GM21723 (cell line): Measurements from ENCODE around the gene STXBP5.

Experiments
- ATAC-seq: cut with Tn5 transposase; IDR thresholded peaks from one replicate; pipeline ENCODE4 v1.9.1; 2021; ENCODE audit warnings: mild to moderate bottlenecking, moderate library complexity; ENCODE audit not compliant: unreplicated experiment

Gene STXBP5

DNA sequence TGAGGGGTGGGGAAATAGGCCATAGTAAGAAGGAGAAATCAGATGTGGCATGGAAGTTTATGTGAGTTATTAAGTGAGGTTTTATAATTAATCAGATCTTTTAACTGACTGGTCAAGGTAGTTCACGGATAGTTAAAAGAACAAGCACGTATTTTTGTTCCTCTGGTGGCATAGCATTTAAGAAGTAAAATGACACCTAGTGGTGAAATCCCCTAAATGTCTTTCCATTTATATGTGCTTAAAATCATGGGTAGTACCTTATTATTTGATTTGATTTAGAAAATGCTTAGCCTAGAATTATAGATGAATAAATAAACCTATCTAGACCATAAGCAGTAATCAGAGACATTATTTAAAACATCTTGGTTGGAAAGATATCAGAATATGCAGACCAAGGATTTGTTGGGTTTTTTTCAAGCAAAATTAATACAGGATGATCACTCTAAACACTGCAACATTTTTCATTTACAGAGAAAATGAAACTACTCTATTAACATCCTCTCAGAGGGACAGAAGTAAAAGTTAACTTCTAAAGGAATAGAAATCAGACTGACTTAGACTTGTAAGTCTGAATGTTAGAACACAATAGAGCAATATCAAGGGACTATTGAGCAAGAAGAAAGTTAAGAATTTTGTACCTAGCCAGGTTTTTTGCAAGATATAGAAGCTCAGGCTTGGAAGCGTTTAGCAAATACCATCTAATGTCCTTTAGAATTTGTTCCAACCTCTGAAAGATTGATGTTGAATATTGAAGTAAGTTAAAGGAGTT, 81.1 kb downstream of the STXBP5 start:
- peak; percentile 80 for ATAC-seq

DNA sequence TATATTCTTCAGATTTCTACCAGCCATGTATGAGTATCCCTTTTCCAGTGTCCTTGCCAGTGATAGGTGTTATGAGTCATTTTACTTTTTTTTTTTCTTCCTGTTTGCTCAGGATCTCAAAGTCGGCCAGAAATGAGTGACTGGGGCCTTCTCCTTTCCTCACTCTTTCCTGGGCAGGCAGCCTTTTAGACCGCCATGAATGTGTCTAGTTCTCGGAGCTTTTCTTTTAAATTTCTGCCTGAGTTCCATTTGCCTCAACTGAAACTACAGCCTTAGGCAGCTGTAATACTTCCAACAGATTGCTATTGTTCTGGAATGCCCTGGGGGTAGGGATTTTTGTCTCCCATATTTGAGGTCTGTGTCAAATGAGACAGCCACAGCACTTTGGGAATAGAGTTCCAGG, 83.7 kb downstream of the STXBP5 start:
- no peak for ATAC-seq

DNA sequence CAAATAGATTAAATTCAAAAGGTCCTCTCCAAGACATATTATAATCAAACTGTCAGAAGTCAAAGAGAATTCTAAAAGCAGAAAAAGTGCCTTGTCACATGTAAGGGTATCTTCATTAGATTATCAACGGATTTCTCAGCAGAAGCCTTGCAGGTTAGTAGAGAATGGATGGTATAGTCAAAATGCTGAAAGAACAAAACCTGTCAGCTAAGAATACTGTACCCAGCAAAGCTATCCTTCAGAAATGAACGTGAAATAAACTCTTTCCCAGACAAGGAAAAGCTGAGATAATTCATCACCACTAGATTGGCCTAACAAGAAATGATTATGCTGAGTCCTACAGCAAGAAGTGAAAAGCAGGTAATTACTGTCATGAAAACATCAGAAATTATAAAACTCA, 92.9 kb downstream of the STXBP5 start:
- ATAC-seq, result no peak

DNA sequence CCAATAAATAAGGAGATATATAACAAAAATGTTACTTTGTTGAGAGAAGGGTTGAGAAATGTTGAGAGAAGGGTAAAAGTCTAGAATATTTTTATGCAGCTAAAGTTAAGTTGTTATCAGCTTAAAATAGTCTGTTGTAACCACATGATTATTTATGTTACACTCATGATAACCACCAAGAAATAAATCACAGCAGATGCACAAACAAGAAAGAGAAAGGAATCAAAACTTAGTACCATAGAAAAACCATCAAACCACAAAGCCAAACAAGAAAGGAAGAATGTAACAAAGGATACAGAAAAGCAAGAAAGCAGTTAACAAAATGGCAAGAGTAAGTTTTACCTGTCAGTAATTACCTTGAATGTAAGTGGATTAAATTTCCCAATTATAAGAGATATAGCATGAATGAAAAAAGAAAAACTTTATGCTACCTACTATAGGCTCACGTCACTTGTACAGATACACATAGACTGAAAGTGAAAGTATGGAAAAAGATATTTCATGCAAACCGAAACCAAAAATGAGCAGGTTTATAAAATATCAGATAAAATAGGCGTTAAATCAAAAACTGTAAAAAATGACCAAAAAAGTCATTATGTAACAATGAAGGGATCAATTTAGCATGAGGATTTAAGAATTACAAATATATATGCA, 93.6 kb downstream of the STXBP5 start:
- no peak for ATAC-seq

DNA sequence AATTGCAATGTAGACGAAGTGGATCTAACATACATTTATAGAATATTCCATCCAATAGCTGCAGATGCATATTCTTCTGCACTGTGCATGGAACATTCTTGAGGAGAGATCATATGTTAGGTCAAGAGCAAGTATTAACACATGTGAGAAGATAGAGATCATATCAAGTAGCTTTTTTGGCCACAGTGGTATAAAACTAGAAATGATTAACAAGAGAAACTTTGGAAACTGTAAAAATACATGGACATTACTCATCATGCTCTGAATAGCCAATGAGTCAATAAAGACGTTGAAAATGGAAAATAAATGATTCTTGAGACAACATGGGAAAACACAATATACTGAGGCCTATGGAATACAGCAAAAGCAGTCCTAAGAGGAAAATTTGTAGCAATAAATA, 94.2 kb downstream of the STXBP5 start:
- ATAC-seq, result no peak

DNA sequence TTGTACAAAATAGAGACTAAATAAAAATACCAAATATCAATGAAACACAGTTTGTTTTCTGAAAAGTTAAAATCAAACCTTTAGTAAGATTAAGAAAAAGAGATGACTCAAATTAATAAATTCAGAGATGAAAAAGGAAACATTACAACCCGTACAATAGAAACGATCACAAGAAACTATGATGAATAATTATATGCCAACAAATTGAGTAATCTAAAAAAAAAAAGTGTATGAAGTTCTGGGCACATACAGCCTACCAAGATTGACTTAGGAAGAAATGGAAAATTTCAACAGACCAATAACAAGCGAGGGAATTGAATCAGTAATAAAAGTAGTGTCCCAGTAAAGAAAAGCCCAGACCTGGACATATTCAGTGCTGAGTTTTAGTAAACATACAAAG, 94.8 kb downstream of the STXBP5 start:
- ATAC-seq, result no peak

DNA sequence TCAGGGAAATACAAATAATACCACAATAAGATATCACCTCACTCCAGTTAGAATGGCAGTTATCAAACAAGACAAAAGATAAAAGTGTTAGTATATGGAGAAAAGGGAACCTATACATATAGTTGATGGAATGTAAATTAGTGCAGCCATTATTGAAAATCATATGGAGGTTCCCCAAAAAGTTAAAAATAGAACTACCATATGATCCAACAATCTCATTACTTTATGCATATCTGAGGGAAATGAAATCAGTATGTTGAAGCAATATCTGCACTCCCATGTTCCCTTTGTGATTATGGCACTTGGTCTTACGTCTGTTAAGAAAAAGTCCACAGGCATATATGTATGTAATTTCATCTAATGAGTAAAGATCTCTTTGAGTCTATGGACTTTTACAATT, 96.9 kb downstream of the STXBP5 start:
- ATAC-seq, result no peak

DNA sequence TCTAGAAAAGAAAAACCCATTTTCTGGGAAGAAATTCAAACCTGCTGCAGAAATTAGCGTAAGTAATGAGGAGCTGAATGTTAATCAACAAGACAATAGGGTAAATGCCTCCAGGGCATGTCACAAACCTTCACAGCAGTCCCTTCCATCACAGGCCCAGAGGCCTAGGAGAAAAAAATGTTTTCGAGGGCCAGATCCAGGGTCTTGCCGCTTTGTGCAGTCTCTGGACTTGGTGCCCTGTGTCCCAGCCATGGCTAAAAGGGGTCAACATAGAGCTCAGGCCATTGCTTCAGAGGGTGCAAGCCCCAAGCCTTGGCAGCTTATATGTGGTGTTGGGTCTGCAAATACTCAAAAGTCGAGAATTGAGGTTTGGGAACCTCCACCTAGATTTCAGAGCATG, 99.8 kb downstream of the STXBP5 start:
- ATAC-seq, result no peak

DNA sequence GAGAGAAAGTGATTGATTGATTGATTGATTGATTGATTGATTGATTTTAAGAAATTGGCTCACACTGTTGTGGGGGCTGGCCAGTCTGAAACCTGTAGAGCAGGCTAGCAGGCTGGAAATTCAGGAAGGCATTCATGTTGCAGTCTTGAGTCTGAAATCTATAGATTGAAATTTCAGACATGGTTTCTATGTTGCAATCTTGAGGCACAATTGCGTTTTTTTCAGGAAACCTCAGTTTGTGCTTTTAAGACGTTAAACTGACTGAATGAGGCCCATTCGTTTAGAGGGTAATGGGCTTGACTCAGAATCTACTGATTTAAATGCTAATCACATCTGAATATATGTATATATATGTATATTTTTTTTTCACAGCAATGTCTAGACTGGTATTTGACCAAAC, 106.3 kb downstream of the STXBP5 start:
- no peak for ATAC-seq

DNA sequence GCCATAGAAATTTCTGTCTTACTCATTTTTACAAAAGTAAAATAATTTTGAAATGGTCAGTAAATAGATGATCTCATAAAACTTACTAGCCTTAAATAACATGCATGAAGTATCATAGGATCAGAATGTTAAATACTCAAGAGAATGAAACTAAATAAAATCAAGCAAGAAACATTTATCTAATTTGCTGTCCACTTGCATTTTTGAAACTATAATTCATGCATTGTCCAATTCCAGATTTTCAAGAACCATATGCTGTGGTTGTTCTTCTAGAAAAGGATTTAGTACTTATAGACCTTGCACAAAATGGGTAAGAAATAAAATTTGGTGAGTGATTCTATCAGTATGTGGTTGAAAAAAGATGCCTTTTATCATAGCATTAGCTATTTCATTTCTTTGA, 107.0 kb downstream of the STXBP5 start:
- no peak for ATAC-seq

DNA sequence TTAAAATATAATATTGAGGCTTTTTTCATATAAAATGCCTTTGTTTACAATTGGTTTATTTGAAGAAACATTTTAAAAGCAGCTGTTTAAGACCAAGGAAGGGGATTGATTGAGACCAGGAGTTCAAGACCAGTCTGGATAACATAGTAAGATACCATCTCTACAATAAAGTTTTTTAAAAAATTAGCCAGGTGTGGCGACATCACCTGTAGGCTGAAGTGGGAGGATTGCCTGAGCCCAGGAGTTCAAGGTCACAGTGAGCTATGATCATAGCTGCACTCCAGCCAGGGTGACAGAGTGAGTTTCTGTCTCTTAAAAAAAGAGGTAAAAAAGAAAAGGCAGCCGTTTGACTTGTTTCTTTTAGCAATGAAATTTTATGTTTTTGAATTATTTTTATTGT, 117.0 kb downstream of the STXBP5 start:
- no peak for ATAC-seq

DNA sequence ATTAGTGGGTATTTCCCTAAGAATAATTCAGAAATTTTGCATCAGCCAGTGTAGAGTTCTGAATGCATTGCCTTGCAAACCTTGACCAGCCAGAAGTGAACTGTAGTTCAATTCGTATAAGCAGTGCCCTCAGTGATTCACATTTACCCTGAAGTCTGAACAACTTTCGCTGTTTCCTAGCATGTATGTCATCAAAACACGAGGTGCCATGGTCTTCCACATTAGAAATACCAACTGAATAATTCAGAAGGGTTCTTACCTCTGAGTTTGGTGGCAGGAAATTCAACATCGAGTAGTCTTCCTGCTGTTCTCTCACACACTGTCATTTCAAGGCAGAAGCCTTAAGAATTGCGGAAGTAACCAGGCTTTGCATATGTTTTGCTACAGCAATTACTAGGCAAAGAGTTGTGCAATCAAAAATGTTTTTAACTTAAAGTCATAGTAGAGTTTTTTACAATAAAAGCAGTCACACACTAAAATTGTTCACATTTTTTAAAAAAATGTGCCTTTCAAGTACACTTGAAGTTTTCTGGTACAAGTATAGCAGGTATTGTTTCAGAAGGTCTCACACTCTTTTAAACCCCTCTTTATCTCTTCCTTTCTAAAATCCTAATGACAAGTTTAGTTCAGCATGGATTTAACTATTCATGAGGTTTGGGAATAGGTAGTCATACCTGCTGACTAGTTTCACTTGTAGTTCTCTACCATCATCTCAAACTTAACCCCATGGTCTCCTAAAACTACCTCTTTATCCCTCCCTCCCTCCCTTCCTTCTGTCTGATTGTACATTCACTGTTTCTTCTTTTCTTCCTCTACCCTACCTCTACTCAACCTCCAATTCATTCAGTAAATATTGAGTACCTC, 118.3 kb downstream of the STXBP5 start:
- peak; percentile 97 for ATAC-seq

DNA sequence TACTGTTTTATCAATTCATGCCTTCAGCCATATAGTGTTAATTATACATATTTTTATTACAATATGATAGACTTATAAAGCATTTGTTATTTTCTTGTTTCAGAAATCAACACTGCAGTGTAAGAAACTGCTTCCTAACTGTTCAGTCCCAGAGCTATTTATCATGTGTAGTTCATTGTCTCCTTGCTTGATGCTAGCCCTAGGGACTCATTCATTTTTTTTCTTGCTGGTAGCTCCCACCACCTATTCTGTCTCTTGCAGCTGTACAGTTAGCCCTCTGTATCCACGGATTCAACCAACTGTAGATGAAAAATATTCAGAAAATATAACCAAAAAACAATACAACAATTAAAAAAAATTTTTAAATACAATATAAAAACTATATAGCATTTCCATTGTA, 121.3 kb downstream of the STXBP5 start:
- no peak for ATAC-seq

DNA sequence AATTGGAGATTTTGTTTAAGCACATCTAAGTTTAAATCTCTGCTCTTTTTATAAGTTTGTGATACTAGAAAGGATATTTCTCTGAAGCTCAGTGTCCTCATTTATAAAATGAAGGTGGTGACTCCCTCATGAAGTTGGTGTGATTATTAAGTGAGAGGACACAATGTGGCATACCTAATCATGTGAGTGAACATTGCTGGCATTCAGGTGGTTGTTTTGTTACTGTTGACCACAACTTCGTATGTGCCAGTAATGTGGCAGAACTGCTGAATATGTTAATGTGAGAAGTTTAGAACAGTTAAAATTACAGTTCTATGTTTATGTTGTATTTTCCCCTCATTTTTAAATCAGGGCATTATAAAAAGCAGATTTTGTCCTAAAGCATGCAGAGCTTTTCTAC, 127.2 kb downstream of the STXBP5 start:
- ATAC-seq, result no peak

DNA sequence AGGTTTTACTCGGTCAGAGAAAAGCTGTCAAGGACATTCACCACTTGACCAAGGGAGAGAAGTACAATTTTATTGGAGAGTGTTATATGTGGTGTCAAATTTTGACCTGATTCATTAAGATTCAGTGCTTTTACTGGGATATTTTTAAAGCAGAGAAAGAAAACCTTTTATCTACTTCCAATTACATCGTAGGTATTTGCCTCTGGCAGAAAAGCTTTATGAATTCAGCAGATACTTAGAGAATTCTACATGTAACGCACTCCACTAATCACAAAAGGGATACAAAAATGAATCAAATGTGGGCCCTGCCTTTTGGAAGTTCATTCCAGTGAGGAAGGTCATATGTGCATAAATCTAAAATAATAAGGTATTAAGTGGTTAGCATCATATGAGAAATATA, 133.7 kb downstream of the STXBP5 start:
- no peak for ATAC-seq

DNA sequence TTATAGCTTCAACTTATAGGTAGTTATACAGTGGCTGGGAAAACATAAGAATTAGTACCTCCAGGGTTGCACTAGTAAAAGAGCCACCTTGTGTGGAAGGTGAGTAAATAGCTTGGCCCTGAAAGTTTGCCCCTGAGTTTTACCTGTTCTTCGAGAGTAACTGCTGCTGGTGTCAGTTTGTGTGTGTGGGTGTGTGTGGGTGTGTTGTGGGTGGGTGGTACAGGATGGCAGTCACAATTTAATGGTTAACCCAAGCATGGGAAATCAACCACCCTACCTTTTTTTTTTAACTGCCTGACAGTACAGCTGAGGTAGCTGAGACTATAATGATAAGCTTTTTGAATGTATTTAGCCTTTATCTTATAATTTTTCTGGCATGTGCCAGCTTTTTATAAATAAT, 137.3 kb downstream of the STXBP5 start:
- no peak for ATAC-seq

DNA sequence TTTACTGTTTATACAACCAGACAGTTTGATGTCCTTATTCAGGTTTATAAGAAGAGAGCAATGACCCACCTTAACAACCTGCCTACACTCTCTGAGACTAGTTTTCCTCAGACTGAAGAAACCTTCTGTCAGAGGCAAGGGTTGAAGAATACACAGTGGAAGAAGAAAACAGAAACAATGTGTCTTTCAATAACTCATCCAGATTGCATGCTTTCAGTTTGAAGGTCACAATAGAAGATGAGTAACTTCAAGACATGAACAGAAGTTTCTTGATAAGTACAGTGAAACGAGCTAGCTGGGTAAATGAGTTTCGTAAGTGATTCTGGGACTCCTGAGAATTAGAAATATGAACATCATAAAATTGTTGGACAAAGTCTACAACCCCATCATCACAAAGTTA, 141.7 kb downstream of the STXBP5 start:
- ATAC-seq, result no peak

DNA sequence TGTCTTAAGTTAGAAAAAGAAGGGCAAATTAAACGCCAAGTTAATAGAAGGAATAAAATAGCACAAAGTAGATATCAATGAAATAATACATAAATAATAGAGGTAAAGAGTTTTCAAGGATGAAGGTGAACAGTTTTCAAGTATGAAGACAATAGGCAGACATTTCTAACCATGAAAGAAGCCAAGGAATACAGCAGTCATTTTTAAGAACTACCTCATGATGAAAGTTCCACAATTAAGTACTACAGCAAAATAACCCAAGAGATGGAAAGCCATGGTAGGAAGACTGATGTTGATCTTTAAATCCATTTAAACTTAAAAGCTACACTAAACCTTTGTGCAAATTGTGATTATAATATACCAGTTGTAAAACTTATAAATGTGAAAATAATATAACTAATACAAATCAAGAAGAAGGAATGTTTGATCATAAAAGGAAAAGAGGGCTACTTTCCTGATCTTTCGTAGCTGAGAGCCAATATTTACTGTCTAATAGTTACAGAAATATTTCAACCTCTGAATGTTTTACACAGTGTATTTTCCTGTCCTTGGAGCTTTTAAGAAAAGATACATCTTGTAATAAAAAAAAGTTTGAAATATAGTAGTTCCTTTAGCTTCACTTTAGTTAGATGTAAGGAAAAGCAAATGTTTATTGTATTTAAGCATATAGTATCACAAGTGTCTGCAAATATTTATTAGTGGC, 143.1 kb downstream of the STXBP5 start:
- no peak for ATAC-seq

DNA sequence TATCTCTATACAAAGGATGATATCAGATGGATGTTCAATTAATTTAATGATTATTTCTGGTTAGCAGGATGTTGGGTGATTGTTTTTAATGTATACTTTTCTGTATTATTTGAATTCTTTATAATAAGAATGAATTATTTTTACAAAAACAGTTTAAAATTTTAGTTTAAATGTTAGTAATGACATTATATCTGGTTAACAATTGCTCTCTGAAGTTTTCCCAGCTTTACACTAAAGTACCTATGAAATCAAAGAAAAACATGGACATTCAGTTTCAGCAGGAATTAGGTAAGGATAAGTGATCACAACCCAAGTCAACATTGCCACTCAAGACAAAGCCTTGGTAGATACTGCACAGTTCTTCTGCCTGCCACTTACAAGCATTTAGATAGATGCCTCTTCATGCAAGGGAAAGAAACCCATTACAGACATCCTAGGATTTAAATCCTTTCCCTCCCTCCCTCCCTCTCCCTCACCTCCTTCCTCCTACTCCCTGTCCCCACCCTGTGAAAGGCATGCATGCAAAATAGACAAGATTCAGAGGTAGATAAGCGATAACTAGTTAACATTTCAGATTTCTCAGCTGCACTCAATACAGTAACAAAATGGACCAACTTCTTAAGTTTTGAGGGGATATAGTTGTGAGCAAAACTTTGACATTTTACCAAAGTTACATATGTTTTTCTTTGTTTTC, 143.8 kb downstream of the STXBP5 start:
- ATAC-seq, result no peak

DNA sequence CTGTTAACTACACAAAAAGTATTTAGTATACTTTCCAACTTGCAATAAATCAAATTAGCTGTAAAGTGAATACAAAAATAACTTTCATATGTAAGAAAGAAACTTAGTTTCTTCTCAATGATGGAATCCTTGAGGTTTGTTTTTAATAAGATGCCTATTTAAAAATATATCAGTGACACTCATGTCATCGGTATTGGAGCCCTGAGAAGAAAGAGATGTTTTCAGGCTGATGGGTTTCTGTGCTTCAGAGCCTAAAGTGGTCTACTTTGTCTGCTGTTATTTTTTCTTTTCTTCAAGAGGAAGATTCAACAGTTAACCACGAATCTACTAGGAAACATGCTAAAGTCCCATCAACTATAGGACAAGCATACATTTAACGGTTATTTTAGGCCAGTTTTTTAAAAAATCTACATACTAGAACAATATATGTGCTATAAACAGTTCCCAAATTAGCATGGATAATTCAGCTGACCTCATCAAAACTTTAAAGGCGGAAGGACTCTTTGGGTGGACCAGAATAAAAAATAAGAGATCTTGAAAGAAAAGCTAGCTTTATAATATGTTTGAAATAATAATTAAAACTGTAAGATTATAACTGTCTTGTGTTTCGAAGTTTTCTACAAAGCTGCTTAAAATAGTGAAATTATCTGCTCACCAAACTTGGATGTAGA, 157.2 kb downstream of the STXBP5 start:
- no peak for ATAC-seq
